ENCODE results near the gene GRAP.

Gene GRAP

GRCh38 chr17:19017804-19018599, 28.8 kb downstream of the GRAP start:
- no peak for DNase-seq

- DNase-seq: no peak
Measured at GRCh38 chr17:19017401-19017800, 29.4 kb downstream of the GRAP start.

GRCh38 chr17:19016881-19017280, 29.9 kb downstream of the GRAP start:
- DNase-seq: no peak

- DNase-seq: no peak
Measured at GRCh38 chr17:19016297-19016696, 30.5 kb downstream of the GRAP start.

GRCh38 chr17:19015428-19015827, 31.3 kb downstream of the GRAP start:
- DNase-seq: no peak

- no peak for DNase-seq
Measured at GRCh38 chr17:19014628-19015215, 32.0 kb downstream of the GRAP start.

GRCh38 chr17:19013806-19014627, 32.7 kb downstream of the GRAP start:
- no peak for DNase-seq

GRCh38 chr17:19013226-19013625, 33.5 kb downstream of the GRAP start:
- DNase-seq: no peak

GRCh38 chr17:19012171-19013080, 34.3 kb downstream of the GRAP start:
- no peak for DNase-seq

- no peak for DNase-seq
Measured at GRCh38 chr17:19011581-19011980, 35.2 kb downstream of the GRAP start.

GRCh38 chr17:19010729-19011505, 35.8 kb downstream of the GRAP start:
- no peak for DNase-seq

GRCh38 chr17:19009970-19010369, 36.8 kb downstream of the GRAP start:
- no peak for DNase-seq

GRCh38 chr17:19006698-19007097, 40.1 kb downstream of the GRAP start:
- no peak for DNase-seq

GRCh38 chr17:19005789-19006430, 40.8 kb downstream of the GRAP start:
- DNase-seq: no peak

- no peak for DNase-seq
Measured at GRCh38 chr17:19005137-19005773, 41.5 kb downstream of the GRAP start.

- DNase-seq: peak; percentile 89
Measured at GRCh38 chr17:19004421-19005136, 42.2 kb downstream of the GRAP start, which contains the start of gene FAM83G. TSS of gene FAM83G (minus strand) at chr17:19004764. CDS start at chr17:19004041, 723 bp downstream.

- DNase-seq: peak; percentile 20
Measured at GRCh38 chr17:19003543-19004420, 43.0 kb downstream of the GRAP start.

- DNase-seq: peak; percentile 25
Measured at GRCh38 chr17:19002805-19003542, 43.8 kb downstream of the GRAP start.

Data from CD4-positive, alpha-beta T cell treated with Interleukin-12 subunit alpha and Interleukin-12 subunit beta, for 1 hour (primary cell).